Gastrocnemius medialis (tissue), 4 donors: ENCODE measurements around the gene CEP170.
"Not testable (repeated sequence)": the region's sequence is repeated elsewhere in the genome, so short reads cannot be mapped to it uniquely, and the experiment has no call there.

ENCODE experiments used
- POLR2A ChIP-seq, 2 donors: fragments of 450-650 bp; IDR thresholded peaks; one replicate each; pipeline ENCODE4 v1.6.1; 2017; ENCODE audit warnings: antibody characterized with exemption in 2 of 2, mild to moderate bottlenecking in 2 of 2, moderate library complexity in 2 of 2
- TF ChIP-seq, protein P1 (sequence below), 5 experiments: fragments of 450-650 bp in 3 of 5; fragments of 200-600 bp in 2 of 5; sonication (generic) in 2 of 5; IDR thresholded peaks in 4 of 5; conservative IDR thresholded peaks in 1 of 5; 1 replicate in 4 of 5; 2 replicates in 1 of 5; pipeline ENCODE4 v1.5.1; 2016 to 2019; ENCODE audit warnings: antibody characterized with exemption in 5 of 5, mild to moderate bottlenecking in 3 of 5, moderate library complexity in 3 of 5

DNA sequence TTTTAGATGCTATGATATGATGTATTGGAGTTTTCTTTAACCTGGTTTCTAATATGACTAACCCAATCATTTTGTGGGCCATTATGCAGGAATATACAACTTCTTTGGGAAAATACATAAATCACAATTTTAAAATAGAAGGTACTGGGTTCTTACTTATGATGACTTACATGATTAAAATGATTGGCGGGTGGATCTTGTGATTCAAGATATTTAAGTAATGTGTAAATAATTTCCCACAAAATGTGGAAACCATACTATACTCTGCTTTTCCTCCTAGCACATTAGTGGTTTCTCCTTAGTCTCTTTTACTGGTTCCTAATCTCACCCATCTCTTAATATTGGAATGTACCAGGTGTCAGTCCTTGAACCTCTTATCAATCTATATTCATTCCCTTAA lies 50.7 kb downstream of the CEP170 start:
- TF ChIP-seq, protein P1, sequence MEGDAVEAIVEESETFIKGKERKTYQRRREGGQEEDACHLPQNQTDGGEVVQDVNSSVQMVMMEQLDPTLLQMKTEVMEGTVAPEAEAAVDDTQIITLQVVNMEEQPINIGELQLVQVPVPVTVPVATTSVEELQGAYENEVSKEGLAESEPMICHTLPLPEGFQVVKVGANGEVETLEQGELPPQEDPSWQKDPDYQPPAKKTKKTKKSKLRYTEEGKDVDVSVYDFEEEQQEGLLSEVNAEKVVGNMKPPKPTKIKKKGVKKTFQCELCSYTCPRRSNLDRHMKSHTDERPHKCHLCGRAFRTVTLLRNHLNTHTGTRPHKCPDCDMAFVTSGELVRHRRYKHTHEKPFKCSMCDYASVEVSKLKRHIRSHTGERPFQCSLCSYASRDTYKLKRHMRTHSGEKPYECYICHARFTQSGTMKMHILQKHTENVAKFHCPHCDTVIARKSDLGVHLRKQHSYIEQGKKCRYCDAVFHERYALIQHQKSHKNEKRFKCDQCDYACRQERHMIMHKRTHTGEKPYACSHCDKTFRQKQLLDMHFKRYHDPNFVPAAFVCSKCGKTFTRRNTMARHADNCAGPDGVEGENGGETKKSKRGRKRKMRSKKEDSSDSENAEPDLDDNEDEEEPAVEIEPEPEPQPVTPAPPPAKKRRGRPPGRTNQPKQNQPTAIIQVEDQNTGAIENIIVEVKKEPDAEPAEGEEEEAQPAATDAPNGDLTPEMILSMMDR (IDR thresholded peaks at IDR 0.05 in 4 of 5, conservative IDR thresholded peaks at IDR 0.05 in 1 of 5), result not testable (repeated sequence)
- not testable (repeated sequence) for TF ChIP-seq POLR2A (IDR thresholded peaks at IDR 0.05)
